Coronary artery (tissue), 2 donors: ENCODE data around the gene WNT4.

Experiments
- DNase-seq: peaks from one replicate; pipeline ENCODE4 v3.0.0-alpha.2; 2017; ENCODE audit warnings: low spot score
- H3K27ac ChIP-seq, 2 donors: fragments of 200-600 bp; sonication (generic); one replicate each; pipeline ENCODE4 v1.5.1; 2016 to 2019
- H3K4me3 ChIP-seq: fragments of 200-600 bp; sonication (generic); 2 replicates; pipeline ENCODE4 v1.5.1; 2016; ENCODE audit warnings: mild to moderate bottlenecking, moderate library complexity
- CTCF ChIP-seq: fragments of 200-600 bp; sonication (generic); IDR thresholded peaks from one replicate; pipeline ENCODE4 v1.5.1; 2019; ENCODE audit warnings: antibody characterized with exemption

WNT4 gene

GRCh38 chr1:22184892-22185612, 42.2 kb upstream of the WNT4 start:
- no peak overlapping the region for H3K27ac ChIP-seq
- no peak for DNase-seq
- no peak for TF ChIP-seq CTCF
- H3K4me3 ChIP-seq, result no peak overlapping the region

GRCh38 chr1:22184454-22184853, 41.6 kb upstream of the WNT4 start:
- no peak for TF ChIP-seq CTCF
- H3K4me3 ChIP-seq, result no peak overlapping the region
- no peak for DNase-seq
- H3K27ac ChIP-seq, result no peak overlapping the region

- no peak overlapping the region for H3K4me3 ChIP-seq
- no peak for TF ChIP-seq CTCF
- H3K27ac ChIP-seq, result no peak overlapping the region
- no peak for DNase-seq
These were observed 39.8 kb upstream of the WNT4 start for GRCh38 chr1:22182715-22183114.

GRCh38 chr1:22179197-22179803, 36.4 kb upstream of the WNT4 start:
- no peak for TF ChIP-seq CTCF

GRCh38 chr1:22177354-22178003, 34.6 kb upstream of the WNT4 start:
- Histone ChIP-seq H3K4me3 (no peak overlapping the region), H3K27ac (no peak overlapping the region)
- DNase-seq, result no peak
- no peak for TF ChIP-seq CTCF

More at GRCh38 chr1:22179197-22179803, 36.4 kb upstream of the WNT4 start:
- DNase-seq, result no peak
- no peak overlapping the region for H3K4me3 ChIP-seq
- no peak overlapping the region for H3K27ac ChIP-seq

- H3K27ac ChIP-seq, result no peak overlapping the region
- H3K4me3 ChIP-seq, result no peak overlapping the region
- DNase-seq, result no peak
- no peak for TF ChIP-seq CTCF
These were observed 33.4 kb upstream of the WNT4 start for GRCh38 chr1:22176258-22176657.
